ENCODE results near the gene TEX10. TPM values are rescaled to one million over a fixed set of nuclear protein-coding genes. Genes with fewer than 3 reads are reported as not detected.
A peak's percentile ranks its signal among the peaks of the same experiment; 100 is the strongest.

Gene TEX10
- total and polyA plus RNA-seq, 2 of the 13 experiments (the other 11 are each of a cell fraction or from before 2014, with no cell fraction given), result 18.1 to 38.7 TPM

DNA sequence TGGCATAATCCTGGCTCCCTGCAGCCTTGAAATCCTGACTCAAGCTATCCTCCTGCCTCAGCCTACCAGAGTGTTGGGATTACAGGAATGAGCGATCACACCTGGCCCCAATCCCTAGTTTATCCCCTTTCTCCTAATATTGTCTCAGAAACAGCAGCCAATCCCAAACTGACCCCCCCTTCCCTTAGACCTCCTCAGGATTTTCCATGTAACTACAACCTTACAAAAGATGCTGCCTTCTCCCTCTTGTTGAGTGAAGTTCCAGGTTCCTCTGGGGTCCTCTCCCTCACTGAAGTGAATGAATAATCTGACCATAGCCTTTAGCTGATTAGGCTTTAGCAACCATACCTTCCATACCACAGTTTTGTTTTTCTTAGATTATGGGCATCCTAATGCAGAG lies 48.3 kb upstream of the TEX10 start:
- DNase-seq (ENCODE audit: low spot score) (no peak), ATAC-seq (no peak), FAIRE-seq (no peak)
- Histone ChIP-seq H3K79me2 (ENCODE audit: insufficient read depth, low read length) (no peaks in the 10 kb centered on the region), H3K4me2 (ENCODE audit: low read depth, low read length) (no peak overlapping the region), H3K9ac (ENCODE audit: insufficient read depth, low read depth, low read length) (no peak overlapping the region), H3K36me3 (replicated peaks in 1 of 2; ENCODE audit: control insufficient read depth in 1 of 2, insufficient read depth in 2 of 2, low read length in 2 of 2) (no peaks in the 10 kb centered on the region), H3K27me3 (ENCODE audit: control insufficient read depth in 1 of 2, insufficient read depth in 2 of 2, low read length in 2 of 2) (no peaks in the 10 kb centered on the region; a peak in 1 of 5 replicates), H3K27ac (ENCODE audit: extremely low read length, insufficient read depth, low read length) (no peak overlapping the region), H3K9me3 (ENCODE audit: low read length) (no peaks in the 10 kb centered on the region), H3K4me3 (replicated peaks in 1 of 3; ENCODE audit: insufficient read depth in 1 of 3, low read depth in 2 of 3, low read length in 3 of 3) (no peak overlapping the region), H4K20me1 (ENCODE audit: insufficient read depth, low read length) (no peaks in the 10 kb centered on the region), H2AFZ (ENCODE audit: low read length) (no peak overlapping the region), H3K4me1 (ENCODE audit: insufficient read depth, low read length) (no peaks in the 10 kb centered on the region)
- no TSS peak for BruUV-seq (replicated peaks)
- in situ Hi-C loops (cut with HindIII; ENCODE audit: extremely low pct_ligation_motif_present, low pct_unique_long_range_greater_than_20kb) (no loop called here), intact Hi-C loops (cut with micrococcal nuclease; ENCODE audit: unreplicated experiment) (no loop called here)
- WGBS (ENCODE audit: low lambda C conversion rate), result 7% methylated on average over 1 of the region's 1 CpG
- CTCF ChIA-PET (ENCODE audit: low intra/inter-chr PET ratio, low total read pairs), result no interaction called here
- TF ChIP-seq HCFC1 (IDR thresholded peaks at IDR 0.05; ENCODE audit: low read depth, low read length), result no peak
- TF ChIP-seq, protein P1, sequence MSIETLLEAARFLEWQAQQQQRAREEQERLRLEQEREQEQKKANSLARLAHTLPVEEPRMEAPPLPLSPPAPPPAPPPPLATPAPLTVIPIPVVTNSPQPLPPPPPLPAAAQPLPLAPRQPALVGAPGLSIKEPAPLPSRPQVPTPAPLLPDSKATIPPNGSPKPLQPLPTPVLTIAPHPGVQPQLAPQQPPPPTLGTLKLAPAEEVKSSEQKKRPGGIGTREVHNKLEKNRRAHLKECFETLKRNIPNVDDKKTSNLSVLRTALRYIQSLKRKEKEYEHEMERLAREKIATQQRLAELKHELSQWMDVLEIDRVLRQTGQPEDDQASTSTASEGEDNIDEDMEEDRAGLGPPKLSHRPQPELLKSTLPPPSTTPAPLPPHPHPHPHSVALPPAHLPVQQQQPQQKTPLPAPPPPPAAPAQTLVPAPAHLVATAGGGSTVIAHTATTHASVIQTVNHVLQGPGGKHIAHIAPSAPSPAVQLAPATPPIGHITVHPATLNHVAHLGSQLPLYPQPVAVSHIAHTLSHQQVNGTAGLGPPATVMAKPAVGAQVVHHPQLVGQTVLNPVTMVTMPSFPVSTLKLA (IDR thresholded peaks at IDR 0.05), result no peak
- POLR2A ChIA-PET, result no interaction called here

DNA sequence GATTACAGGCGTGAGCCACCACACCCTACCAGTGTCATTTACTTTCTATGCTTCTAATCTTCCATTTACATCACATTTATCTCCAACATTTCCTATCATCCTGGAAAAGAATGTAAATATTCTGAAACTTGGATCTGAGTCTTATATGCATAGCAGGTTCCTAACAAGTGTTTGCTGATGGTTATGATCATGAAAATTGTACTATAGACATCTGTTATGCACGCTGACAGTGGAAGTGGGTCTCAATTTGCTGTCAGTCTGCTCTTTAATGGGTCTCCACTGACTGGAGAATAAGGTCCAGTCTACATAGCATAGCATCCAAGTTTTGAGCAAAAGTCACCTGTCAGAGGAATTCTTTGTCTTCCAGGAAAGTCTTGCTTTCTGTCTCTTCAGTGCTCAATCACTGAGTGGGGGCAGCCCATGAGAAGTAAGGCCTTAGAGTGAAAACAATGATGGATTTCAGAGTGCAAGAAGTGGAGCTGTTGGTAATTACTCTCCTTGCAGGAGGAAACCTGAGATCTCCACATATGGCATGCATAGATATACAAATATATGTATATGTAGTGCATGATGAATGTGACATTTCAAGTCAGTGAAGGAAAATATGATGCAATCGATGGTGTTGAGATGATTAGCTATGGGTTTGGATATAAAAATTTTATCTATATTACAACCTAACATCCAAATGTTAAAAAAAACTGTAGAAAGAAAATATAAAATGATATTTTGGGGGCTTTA lies 45.0 kb upstream of the TEX10 start:
- CTCF ChIA-PET (ENCODE audit: low intra/inter-chr PET ratio, low total read pairs), result no interaction called here
- H3K27ac ChIP-seq (ENCODE audit: extremely low read length, insufficient read depth, low read length), result no peak overlapping the region
- H3K9me3 ChIP-seq (ENCODE audit: low read length), result no peaks in the 10 kb centered on the region
- POLR2A ChIA-PET, result no interaction called here
- BruUV-seq (replicated peaks), result no TSS peak
- in situ Hi-C loops (cut with HindIII; ENCODE audit: extremely low pct_ligation_motif_present, low pct_unique_long_range_greater_than_20kb) (no loop called here), intact Hi-C loops (cut with micrococcal nuclease; ENCODE audit: unreplicated experiment) (no loop called here)
- no peaks in the 10 kb centered on the region for H4K20me1 ChIP-seq (ENCODE audit: insufficient read depth, low read length)
- FAIRE-seq (no peak), DNase-seq (ENCODE audit: low spot score) (no peak), ATAC-seq (no peak)
- H3K9ac ChIP-seq (ENCODE audit: insufficient read depth, low read depth, low read length), result no peak overlapping the region
- TF ChIP-seq ZNF564 (CRISPR knock-in tag; IDR thresholded peaks at IDR 0.05) (no peak), CEBPB (IDR thresholded peaks at IDR 0.05; ENCODE audit: borderline replicate concordance, low read depth, low read length) (peak; percentile 48; the same call in 1 of the 2 replicates), ATF7 (IDR thresholded peaks at IDR 0.05) (peak; percentile 21; the same call in 1 of the 2 replicates), ATF7 (CRISPR knock-in tag; IDR thresholded peaks at IDR 0.05) (no peak)
- no peaks in the 10 kb centered on the region for H3K79me2 ChIP-seq (ENCODE audit: insufficient read depth, low read length)
- no peak overlapping the region for H3K4me3 ChIP-seq (replicated peaks in 1 of 3; ENCODE audit: insufficient read depth in 1 of 3, low read depth in 2 of 3, low read length in 3 of 3)
- H3K36me3 ChIP-seq (replicated peaks in 1 of 2; ENCODE audit: control insufficient read depth in 1 of 2, insufficient read depth in 2 of 2, low read length in 2 of 2), result no peaks in the 10 kb centered on the region
- no peaks in the 10 kb centered on the region for H3K4me1 ChIP-seq (ENCODE audit: insufficient read depth, low read length)
- no peak overlapping the region for H3K4me2 ChIP-seq (ENCODE audit: low read depth, low read length)
- H3K27me3 ChIP-seq (ENCODE audit: control insufficient read depth in 1 of 2, insufficient read depth in 2 of 2, low read length in 2 of 2), result no peaks in the 10 kb centered on the region; a peak in 1 of 5 replicates
- H2AFZ ChIP-seq (ENCODE audit: low read length), result no peak overlapping the region
- 33% methylated on average over 3 of the region's 3 CpGs for WGBS (ENCODE audit: low lambda C conversion rate)
